Measurements from ENCODE around the gene OBP2A.

Gene OBP2A

GRCh38 chr9:135580664-135581380, 34.9 kb downstream of the OBP2A start:
- no peak for DNase-seq

DNA sequence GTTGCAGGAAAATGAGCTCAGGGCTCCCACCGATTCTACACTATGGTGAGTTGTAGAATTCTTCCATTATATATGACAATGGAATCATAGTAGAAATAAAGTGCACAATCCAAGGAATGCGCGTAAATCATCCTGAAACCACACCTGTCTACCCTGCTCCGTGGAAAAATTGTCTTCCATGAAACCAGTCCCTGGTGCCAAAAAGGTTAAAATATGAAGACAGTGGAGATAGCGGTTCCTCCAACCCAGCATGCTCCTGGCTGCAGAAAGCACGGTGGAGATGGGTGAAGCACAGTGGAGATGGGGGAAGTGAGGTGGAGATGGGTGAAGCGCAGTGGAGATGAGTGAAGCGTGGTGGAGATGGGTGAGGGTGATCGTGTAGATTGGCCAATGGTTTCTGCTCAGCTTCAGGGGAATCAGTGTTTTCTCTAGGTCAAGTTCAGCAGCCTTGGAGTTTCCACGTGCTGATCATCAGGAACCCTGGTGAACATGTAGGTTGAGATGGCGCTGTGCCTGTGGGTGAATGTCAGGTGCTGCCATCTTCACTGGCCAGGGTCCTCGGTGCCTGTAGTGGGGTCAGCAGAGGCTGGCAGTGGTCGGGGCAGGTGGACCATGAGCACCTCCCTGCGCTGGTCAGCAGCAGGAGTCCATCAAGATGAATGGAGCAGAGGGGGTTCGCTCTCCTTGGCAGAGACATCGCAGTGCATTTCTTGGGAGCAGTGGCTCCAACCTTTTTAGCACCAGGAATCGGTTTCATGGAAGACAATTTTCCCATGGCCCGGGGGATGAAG, 35.9 kb downstream of the OBP2A start:
- no peak for DNase-seq

GRCh38 chr9:135582541-135582940, 36.6 kb downstream of the OBP2A start:
- no peak for DNase-seq

DNA sequence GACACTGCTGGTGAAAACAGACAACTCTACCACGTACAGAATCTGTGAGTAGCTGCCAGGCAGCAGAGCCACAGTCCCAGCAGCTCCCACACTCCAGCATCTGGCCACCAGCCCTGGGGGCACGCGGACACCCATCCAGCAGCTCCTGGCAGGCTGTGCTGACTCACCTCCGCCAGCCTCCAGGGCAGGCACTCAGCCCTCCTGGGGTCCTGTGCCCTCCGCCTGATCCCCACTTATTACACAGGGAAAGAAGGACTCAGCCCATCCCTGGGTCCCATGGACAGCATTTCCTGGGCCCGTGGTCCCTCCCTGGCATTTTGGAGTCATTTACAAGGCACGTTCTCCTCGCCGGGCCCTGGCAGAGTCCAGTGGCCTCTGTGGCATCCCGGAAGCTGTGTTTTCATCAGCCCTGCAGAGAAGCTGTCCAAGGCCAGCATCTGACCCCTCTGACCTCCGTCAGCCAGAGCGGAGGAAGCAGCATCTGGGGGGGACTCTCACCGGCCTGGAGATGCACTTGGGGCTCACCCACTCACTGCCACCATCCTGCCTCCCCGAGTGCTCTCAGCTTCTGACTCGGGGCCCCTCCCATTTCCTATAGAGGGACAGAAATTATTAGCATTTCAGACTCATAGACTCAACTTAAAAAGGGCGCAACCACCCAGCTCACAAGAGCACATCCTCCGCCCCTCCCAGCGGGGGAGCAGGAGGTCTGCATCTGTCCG, 37.2 kb downstream of the OBP2A start:
- no peak for DNase-seq

DNA sequence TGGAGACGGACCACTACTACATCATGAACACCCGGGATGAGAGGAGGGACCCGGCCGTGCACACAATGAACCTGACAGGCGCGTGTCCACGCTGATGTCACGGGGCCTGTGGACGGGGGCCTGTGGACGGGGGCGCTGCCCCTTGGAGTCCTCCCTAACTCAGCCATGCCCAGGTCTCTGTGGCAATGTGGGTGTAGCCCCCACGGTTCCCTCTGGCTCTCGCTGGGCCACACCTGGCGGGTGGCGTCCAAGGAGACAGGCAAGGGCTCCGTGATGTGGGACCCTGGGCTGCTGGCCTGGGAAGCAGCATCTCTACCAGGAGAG, 37.7 kb downstream of the OBP2A start:
- no peak for DNase-seq

- no peak for DNase-seq
These were observed 38.4 kb downstream of the OBP2A start for GRCh38 chr9:135584371-135584770.

GRCh38 chr9:135584934-135585333, 39.0 kb downstream of the OBP2A start:
- no peak for DNase-seq

- DNase-seq = no peak
These were observed 40.7 kb downstream of the OBP2A start for GRCh38 chr9:135586601-135587109.

- DNase-seq = no peak
These were observed 41.7 kb downstream of the OBP2A start for GRCh38 chr9:135587658-135588057.

DNA sequence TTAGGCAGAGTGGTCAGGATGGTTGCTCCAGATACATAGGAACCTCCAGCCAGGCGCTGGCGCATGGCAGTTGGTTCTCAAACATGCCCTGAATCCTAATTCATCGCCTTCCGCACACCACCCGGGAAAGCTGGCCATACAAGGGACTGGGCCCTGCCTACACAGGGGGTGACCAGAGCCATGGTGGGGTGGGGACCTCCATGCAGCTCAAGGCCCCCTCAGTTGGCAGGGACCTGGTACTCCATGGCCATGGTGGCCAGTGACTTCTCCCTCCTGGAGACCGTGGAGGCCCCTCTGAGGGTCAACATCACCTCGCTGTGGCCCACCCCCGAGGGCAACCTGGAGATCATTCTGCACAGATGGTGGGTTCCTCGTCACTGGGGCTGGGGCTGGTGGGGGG, 42.4 kb downstream of the OBP2A start:
- no peak for DNase-seq

- no peak for DNase-seq
These were observed 43.1 kb downstream of the OBP2A start for GRCh38 chr9:135588886-135589595.

DNA sequence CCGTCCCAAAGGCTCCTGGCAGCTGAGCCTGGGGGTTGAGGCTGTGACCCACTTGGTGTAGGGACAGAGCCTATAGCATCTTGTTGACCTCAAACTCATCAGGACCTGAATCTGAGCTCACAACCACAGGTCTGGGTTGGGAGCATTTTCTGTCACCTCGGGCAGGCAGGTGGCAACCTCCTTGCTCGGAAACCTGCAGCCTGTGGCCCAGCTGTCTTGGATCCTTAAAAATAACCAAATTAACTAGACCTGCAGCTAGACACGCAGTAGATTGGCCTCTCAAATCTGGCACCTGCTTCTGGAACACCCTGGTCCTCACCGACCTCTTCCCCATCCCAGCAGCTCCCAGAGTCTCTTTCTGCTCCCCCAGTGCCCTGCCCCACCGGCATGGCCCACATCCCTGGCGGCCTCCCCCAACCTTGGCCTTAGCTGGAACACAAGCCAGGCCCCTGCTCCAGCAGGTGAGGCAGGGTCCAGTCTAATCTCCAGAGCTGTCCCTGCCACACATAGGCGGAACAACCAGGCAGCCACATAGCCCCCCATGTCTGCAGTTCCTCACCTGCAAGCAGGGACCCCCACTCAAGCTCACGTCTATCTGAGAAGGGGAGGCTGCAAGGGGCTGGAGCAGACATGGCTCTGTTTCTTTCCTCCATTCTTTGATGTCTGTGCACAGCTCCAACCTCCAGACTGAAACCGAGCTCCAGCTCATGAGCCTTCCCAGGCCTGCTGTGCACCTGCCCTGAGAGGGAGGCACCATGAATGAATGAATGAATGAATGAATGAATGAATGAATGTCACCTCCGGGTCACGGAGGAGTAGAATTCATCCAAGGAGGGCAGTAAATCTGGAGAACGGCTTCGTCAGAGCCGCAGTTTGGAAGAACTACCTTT, 43.9 kb downstream of the OBP2A start:
- DNase-seq = no peak

GRCh38 chr9:135590486-135591079, 44.7 kb downstream of the OBP2A start:
- DNase-seq = no peak

DNA sequence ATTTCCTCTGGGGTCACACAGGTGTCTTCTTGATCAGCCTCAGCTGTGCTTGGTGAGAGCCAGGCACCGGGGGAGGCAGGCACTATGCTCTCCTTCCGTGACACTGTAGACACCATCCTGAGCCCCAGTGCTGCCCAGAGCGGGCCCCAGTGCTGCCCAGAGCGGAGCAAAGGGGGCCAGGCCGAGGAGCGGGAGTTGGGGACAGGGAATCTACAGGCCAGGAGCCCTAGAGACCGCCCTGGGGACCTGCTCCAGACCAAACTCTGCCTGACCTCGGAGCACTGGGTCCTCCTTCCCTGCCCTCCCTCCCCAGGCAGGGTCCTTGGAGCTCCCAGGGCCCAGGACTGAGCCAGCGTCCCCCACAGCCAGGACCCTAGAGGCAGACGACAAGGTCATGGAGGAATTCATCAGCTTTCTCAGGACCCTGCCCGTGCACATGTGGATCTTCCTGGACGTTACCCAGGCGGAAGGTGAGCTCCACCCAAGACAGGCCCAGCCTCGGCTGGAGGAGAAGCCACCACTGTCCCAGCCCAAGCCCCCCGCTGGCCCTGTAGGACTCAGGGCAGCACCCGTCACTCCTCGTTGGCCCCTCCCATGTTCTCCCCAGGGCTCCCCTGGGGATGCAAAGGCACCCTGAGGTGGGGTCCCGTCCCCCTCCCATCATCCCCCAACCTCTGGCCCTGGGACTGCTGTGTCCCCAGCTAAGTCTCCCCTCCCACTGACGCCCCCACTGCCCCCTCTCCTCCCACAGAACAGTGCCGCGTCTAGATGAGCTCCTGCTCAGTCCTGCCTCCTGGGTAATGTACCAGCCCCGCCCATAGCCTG, 45.8 kb downstream of the OBP2A start:
- no peak for DNase-seq

DNA sequence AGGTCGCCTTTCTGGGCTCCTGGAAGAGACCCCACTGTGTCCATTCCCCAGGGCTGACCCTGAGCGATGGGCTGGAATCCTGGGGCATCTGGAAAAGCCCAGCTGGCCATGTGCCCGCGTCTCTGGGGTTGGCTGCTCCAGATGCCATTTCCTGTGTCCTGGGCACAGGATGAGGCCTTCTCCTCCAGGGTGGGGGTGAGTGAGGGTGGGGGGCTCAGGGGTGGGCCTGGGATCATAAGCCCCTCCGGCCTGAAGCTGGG, 46.3 kb downstream of the OBP2A start:
- DNase-seq = no peak

DNA sequence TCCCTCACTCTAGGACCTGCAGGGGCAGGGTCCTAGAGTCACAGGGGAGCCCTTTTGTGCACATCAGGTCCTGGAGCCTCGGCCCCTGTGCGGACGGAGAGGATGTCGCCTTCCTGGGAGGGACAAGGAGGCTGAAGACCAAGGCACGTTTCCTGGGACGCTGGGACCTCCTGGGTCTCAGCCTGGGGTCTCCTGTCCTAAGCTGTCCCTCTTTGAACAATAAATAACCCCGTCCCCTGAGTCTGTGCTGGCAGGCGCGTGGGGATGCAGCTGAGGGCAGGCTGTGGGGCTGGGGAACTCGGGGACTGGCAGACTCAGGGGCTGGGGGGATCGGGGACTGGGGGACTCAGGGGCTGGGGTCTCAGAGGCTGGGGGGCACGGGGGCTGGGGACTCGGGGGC, 46.7 kb downstream of the OBP2A start:
- no peak for DNase-seq

DNA sequence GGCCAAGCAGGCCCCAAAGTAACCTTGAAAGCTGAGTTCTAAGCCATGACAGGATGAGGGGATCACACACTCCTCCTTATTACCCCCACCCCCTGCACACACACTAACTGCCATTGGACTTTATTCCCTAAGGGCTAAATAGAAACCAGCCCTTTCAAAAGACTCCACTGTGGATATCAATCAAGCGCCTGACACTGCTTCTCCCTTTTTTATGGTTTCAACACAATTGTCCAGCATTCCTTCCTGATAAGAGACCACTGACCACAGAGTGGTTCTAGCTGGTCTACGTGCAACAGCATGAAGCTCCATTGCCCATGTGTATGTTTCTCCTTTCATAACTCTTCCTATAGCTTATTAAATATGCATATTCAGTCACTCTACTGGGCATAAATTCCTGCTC, 50.3 kb downstream of the OBP2A start:
- DNase-seq = no peak

Data from NCI-H526 (cell line).